ENCODE measurements around the gene PSMB5. TPM values are rescaled to one million over a fixed set of nuclear protein-coding genes. Genes with fewer than 3 reads are reported as not detected.

PSMB5 gene
- total RNA-seq, 1 experiment from 2014 or later = 523 TPM

Other genes starting within 250 kb of the PSMB5 start
- 0.51 and 1.8 TPM in 2 replicates for gene SLC7A7, start 219.5 kb downstream of the PSMB5 start, total RNA-seq (2014; rRNA removed; shearing (Covaris generic))
- 174 and 223 TPM in 2 replicates for gene MRPL52, start 205.0 kb downstream of the PSMB5 start, total RNA-seq (2014; rRNA removed; shearing (Covaris generic))
- 158 and 176 TPM in 2 replicates for gene MMP14, start 198.3 kb downstream of the PSMB5 start, total RNA-seq (2014; rRNA removed; shearing (Covaris generic))
- 17.3 and 21.1 TPM in 2 replicates for gene LRP10, start 163.2 kb downstream of the PSMB5 start, total RNA-seq (2014; rRNA removed; shearing (Covaris generic))
- 0.74 TPM in 1 of 2 replicates, not detected in the other for gene REM2, start 151.7 kb downstream of the PSMB5 start, total RNA-seq (2014; rRNA removed; shearing (Covaris generic))
- gene RBM23, start 115.8 kb downstream of the PSMB5 start, total RNA-seq (2014; rRNA removed; shearing (Covaris generic)) = 105 and 120 TPM in 2 replicates
- gene PRMT5, start 105.5 kb downstream of the PSMB5 start, total RNA-seq (2014; rRNA removed; shearing (Covaris generic)) = 150 and 184 TPM in 2 replicates
- gene HAUS4, start 77.8 kb downstream of the PSMB5 start, total RNA-seq (2014; rRNA removed; shearing (Covaris generic)) = 31.0 and 42.7 TPM in 2 replicates
- gene AJUBA, start 52.3 kb downstream of the PSMB5 start, total RNA-seq (2014; rRNA removed; shearing (Covaris generic)) = 70.2 and 94.8 TPM in 2 replicates
- gene C14orf93, start 24.8 kb downstream of the PSMB5 start, total RNA-seq (2014; rRNA removed; shearing (Covaris generic)) = 4.6 and 7.8 TPM in 2 replicates
- not detected in 2 replicates for gene PSMB11, start 7.3 kb upstream of the PSMB5 start, total RNA-seq (2014; rRNA removed; shearing (Covaris generic))
- 4.2 and 5.5 TPM in 2 replicates for gene CDH24, start 22.6 kb upstream of the PSMB5 start, total RNA-seq (2014; rRNA removed; shearing (Covaris generic))
- gene ACIN1, start 60.2 kb upstream of the PSMB5 start, total RNA-seq (2014; rRNA removed; shearing (Covaris generic)) = 62.3 and 79.3 TPM in 2 replicates
- 66.5 and 80.1 TPM in 2 replicates for gene C14orf119, start 60.6 kb upstream of the PSMB5 start, total RNA-seq (2014; rRNA removed; shearing (Covaris generic))
- not detected in 2 replicates for gene CIROP, start 70.1 kb upstream of the PSMB5 start, total RNA-seq (2014; rRNA removed; shearing (Covaris generic))
- gene CEBPE, start 84.4 kb upstream of the PSMB5 start, total RNA-seq (2014; rRNA removed; shearing (Covaris generic)) = not detected in 2 replicates
- 0.91 TPM in 1 of 2 replicates, not detected in the other for gene SLC7A8, start 148.8 kb upstream of the PSMB5 start, total RNA-seq (2014; rRNA removed; shearing (Covaris generic))
- gene RNF212B, start 203.0 kb upstream of the PSMB5 start, total RNA-seq (2014; rRNA removed; shearing (Covaris generic)) = not detected in 2 replicates

Data from Daoy (cell line).